ENCODE results near the gene PGS1. TPM values are rescaled to one million over a fixed set of nuclear protein-coding genes. Genes with fewer than 3 reads are reported as not detected.

Gene PGS1
- total and polyA plus RNA-seq, 10 of the 15 experiments (the other 5 are each of a cell fraction or from before 2014, with no cell fraction given): 1.3 to 37.6 (median 27.4) TPM

DNA sequence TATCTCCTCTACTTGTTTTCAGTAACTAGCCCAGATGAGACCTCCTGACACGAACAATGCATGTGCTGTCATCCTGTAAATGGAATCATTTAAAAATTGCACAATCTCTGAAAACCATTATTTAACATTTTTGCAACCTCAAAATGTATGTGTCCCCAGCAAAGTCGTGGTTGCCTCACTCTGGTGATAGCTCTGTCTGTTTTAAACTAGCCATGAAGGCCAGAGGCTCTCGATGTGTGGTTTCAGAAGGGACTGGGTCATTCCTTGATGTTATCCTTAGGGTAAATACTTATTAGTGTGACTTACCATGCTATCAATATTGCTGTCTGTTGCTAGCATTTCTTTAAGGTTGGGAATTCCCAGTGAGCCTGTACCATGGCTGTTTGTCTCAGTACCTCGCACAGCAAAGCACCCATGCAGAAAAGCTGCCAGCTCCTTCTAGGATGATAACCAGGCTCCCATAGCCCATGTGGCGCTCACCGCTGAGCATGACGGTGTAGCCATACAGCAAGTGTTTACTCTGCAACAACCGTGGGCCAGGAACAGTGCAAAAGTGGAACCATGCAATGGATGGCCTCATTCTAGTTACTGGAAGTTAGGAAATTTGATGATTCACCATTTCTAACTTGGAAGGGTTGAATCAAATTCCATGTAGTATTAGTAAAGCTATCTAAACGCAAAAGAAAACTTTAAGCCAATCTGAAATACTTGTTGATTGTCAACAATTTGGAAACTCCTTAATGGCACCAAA lies 2.9 kb upstream of the PGS1 start (continued):
- TF ChIP-seq BCL11A (IDR thresholded peaks at IDR 0.05; ENCODE audit: low read depth, low read length): no peak
- no peak for TF ChIP-seq ZBED1 (IDR thresholded peaks at IDR 0.05; ENCODE audit: borderline replicate concordance)
- no peak for TF ChIP-seq ESRRA (IDR thresholded peaks at IDR 0.05; ENCODE audit: low read length)
- no peak for TF ChIP-seq ZNF24 (IDR thresholded peaks at IDR 0.05)
- no peak for TF ChIP-seq ETV6 (conservative IDR thresholded peaks at IDR 0.05 in 1 of 2, IDR thresholded peaks at IDR 0.05 in 1 of 2; ENCODE audit: borderline replicate concordance in 1 of 2, low read depth in 1 of 2)
- TF ChIP-seq, protein P1, sequence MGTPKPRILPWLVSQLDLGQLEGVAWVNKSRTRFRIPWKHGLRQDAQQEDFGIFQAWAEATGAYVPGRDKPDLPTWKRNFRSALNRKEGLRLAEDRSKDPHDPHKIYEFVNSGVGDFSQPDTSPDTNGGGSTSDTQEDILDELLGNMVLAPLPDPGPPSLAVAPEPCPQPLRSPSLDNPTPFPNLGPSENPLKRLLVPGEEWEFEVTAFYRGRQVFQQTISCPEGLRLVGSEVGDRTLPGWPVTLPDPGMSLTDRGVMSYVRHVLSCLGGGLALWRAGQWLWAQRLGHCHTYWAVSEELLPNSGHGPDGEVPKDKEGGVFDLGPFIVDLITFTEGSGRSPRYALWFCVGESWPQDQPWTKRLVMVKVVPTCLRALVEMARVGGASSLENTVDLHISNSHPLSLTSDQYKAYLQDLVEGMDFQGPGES (IDR thresholded peaks at IDR 0.05): no peak

DNA sequence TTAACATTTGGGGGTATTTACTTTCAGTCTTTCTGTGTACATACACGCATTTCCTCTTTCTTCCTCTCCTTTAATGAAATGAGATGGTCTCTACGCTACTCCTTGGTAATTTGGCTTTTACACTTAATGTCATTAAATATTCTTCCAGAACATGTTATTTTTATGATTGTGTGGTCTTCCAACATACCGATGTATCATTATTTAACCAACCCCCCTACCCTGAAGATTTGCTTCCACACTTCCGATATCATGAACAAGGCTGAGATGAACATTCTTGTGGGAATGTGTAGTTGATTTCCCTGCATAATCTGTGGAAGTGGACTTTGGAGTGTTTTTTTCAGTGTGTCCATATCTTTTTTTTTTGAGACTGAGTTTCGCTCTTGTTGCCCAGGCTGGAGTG lies 2.3 kb upstream of the PGS1 start:
- Histone ChIP-seq H3K79me2 (ENCODE audit: control insufficient read depth, insufficient read depth, low read length) (peaks cover 31% of the 10 kb centered on the region), H2AFZ (ENCODE audit: control insufficient read depth, low read depth, low read length) (no peak overlapping the region), H3K4me2 (ENCODE audit: control insufficient read depth, insufficient read depth) (no peak overlapping the region), H3K9me3 (replicated peaks; ENCODE audit: control insufficient read depth, insufficient read depth, low read length) (no peaks in the 10 kb centered on the region), H4K20me1 (ENCODE audit: control insufficient read depth, insufficient read depth) (no peaks in the 10 kb centered on the region), H3K4me3 (no peak overlapping the region), H3K27me3 (replicated peaks in 1 of 2; ENCODE audit: control insufficient read depth in 2 of 2, insufficient read depth in 2 of 2, low read length in 1 of 2) (no peaks in the 10 kb centered on the region), H3K36me3 (ENCODE audit: control insufficient read depth in 2 of 2, insufficient read depth in 2 of 2, low read length in 1 of 2) (no peaks in the 10 kb centered on the region), H3K27ac (ENCODE audit: control insufficient read depth, insufficient read depth) (no peak overlapping the region), H3K4me1 (ENCODE audit: control insufficient read depth, insufficient read depth, low read length) (peaks cover 23% of the 10 kb centered on the region), H3K9ac (ENCODE audit: control insufficient read depth, insufficient read depth, low read length) (no peak overlapping the region)
- CTCF ChIA-PET: interaction anchor here (0.7 to 2.7 kb wide), 4 partner anchors 11 to 125 kb away, joined by 3 to 9 read pairs (median 4); no protein-coding TSS in a partner anchor
- FAIRE-seq (peak; percentile 65), ATAC-seq (no peak), DNase-seq (ENCODE audit: low read depth, low spot score) (no peak)
- RAD21 ChIA-PET (ENCODE audit: unreplicated experiment): interaction anchor here (1.0 to 1.5 kb wide), 2 partner anchors 9 to 126 kb away, joined by 3 to 4 read pairs; no protein-coding TSS in a partner anchor
- 56% methylated on average over 4 of the region's 5 CpGs for WGBS (ENCODE audit: insufficient coverage, insufficient replicate concordance, low lambda C conversion rate, missing lambda C conversion rate)
- POLR2A ChIA-PET: no interaction called here
- TF ChIP-seq SPI1 (IDR thresholded peaks at IDR 0.05; ENCODE audit: borderline replicate concordance, insufficient read depth, low read depth, low read length) (peak; percentile 47; the same call in 1 of the 2 replicates), ZNF217 (IDR thresholded peaks at IDR 0.05) (no peak), HDAC2 (IDR thresholded peaks at IDR 0.05) (no peak)
- BruUV-seq (replicated peaks): no TSS peak
- SMC1A ChIA-PET (ENCODE audit: uncharacterized antibody, unreplicated experiment): interaction anchor here (1.5 kb wide), 1 partner anchor 64 kb away, joined by 4 read pairs; no protein-coding TSS in a partner anchor
- intact Hi-C loops (cut with micrococcal nuclease; ENCODE audit: unreplicated experiment): no loop called here
- in situ Hi-C loops (cut with MboI): no loop called here
